CD4-positive, alpha-beta T cell treated with Interleukin-6 for 4 hours (primary cell): Measurements from ENCODE around the gene ONECUT2.

Experiments used
- DNase-seq: peaks from one replicate; pipeline ENCODE4 v3.0.0-alpha.2; 2020; ENCODE audit warnings: mixed read lengths

The ONECUT2 gene

GRCh38 chr18:57533006-57533867 lies 98.1 kb downstream of the ONECUT2 start:
- DNase-seq = no peak

GRCh38 chr18:57533868-57534510 lies 98.8 kb downstream of the ONECUT2 start:
- no peak for DNase-seq

- DNase-seq = no peak
Measured at GRCh38 chr18:57534511-57534909, 99.3 kb downstream of the ONECUT2 start.

- DNase-seq = no peak
Measured at GRCh38 chr18:57538614-57539013, 103.4 kb downstream of the ONECUT2 start.

- no peak for DNase-seq
Measured at GRCh38 chr18:57539702-57540101, 104.5 kb downstream of the ONECUT2 start.
